HG03520 (cell line): ENCODE data around the gene ANP32E.
"Not testable (repeated sequence)": the region's sequence is repeated elsewhere in the genome, so short reads cannot be mapped to it uniquely, and the experiment has no call there.

Source experiments
- ATAC-seq: cut with Tn5 transposase; IDR thresholded peaks from one replicate; pipeline ENCODE4 v1.9.1; 2021; ENCODE audit warnings: mild to moderate bottlenecking, moderate library complexity; ENCODE audit not compliant: unreplicated experiment

The ANP32E gene

GRCh38 chr1:150257624-150258585 is 22.0 kb upstream of the ANP32E start, which contains the start of gene CA14:
Gene CA14 (plus strand): TSS chr1:150257774. CDS start chr1:150258129, 355 bp downstream.
- no peak for ATAC-seq

GRCh38 chr1:150256554-150257341 is 20.8 kb upstream of the ANP32E start:
- no peak for ATAC-seq

DNA sequence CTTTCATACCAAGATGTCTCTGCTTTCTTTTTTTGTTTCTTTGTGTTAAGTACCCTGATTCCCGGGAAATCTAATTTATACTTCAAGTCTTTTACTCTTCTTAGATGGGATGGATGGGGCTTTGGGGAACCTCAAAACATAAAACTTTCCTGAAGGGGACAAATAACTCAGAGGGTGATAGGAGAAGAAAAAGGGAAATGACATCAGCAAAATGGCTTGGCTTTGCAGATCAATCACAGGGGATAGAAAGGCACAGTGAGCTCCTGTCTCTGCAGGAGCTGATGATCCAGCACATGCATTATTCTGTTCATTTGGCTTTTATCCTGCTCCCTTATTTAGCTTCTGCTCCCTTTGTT is 20.3 kb upstream of the ANP32E start:
- ATAC-seq, result no peak

GRCh38 chr1:150249936-150250335 is 14.0 kb upstream of the ANP32E start:
- ATAC-seq, result no peak

GRCh38 chr1:150243003-150243402 is 7.1 kb upstream of the ANP32E start:
- no peak for ATAC-seq

DNA sequence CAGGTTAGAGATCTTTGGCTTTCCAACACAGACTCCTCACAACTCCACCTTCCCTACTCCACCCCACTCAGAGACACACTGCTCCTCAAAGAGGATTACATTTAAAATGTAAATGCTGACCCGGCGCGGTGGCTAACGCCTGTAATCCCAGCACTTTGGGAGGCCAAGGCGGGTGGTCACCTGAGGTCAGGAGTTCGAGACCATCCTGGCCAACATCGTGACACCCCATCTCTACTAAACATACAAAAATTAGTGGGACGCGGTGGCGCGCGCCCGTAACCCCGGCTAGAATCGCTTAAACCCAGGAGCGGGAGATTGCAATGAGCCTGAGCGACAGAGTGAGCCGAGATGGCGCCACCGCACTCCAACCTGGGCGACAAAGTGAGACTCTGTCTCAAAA is 1.8 kb upstream of the ANP32E start:
- no peak for ATAC-seq

DNA sequence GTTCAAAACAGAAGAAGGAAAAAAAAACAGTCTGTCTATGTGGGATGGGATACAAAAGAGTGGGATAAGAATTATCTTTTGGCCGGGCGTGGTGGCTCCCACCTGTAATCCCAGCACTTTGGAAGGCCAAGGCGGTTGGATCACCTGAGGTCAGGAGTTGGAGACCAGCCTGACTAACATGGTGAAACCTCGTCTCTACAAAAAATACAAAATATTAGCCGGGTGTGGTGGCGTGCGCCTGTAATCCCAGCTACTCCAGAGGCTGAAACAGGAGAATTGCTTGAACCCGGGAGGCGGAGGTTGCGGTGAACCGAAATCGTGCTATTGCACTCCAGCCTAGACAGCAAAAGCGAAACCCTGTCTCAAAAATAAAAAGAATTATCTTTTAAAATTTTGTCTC is 1.3 kb upstream of the ANP32E start:
- not testable (repeated sequence) for ATAC-seq

GRCh38 chr1:150236614-150237100 is 745 bp upstream of the ANP32E start:
- no peak for ATAC-seq

- no peak for ATAC-seq
Observed at GRCh38 chr1:150235294-150235851, 539 bp downstream of the ANP32E start.

DNA sequence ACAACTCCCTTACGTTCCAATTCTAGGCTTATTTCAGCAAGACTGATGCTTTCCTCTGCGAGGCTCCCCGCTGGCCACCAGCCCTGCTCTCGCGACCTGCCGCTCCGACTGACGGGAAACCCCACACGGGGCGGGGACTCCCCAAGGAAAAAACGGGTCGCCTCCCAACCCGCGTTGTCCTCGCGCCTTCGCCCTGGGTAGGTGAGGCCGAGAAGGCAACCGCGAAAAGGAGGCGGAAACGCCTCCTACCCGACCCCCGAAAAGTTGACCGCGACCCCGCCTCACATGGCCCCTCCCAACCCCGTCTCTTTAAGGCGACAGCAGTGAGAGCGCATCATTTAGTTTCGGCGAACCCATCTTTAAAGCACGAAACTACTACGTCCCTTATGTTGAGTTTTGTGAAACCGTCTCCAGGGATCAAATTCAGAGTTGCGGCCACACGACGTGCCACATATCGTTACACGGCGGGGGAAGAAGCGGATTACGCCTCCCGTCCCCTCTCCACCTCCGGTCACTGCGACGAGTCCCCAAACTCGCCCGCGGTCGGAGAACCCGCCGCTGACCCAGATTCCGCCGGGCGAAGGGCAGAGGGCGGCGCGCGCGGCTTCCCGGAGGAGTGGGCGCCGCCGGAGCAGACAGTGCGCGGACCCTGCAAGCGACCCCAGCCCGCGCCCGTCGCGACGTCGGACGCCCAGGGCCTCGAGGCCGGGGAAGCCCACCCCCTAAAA is 1.2 kb downstream of the ANP32E start:
- ATAC-seq, result peak; percentile 42

GRCh38 chr1:150234309-150234565 is 1.7 kb downstream of the ANP32E start:
- ATAC-seq, result no peak

DNA sequence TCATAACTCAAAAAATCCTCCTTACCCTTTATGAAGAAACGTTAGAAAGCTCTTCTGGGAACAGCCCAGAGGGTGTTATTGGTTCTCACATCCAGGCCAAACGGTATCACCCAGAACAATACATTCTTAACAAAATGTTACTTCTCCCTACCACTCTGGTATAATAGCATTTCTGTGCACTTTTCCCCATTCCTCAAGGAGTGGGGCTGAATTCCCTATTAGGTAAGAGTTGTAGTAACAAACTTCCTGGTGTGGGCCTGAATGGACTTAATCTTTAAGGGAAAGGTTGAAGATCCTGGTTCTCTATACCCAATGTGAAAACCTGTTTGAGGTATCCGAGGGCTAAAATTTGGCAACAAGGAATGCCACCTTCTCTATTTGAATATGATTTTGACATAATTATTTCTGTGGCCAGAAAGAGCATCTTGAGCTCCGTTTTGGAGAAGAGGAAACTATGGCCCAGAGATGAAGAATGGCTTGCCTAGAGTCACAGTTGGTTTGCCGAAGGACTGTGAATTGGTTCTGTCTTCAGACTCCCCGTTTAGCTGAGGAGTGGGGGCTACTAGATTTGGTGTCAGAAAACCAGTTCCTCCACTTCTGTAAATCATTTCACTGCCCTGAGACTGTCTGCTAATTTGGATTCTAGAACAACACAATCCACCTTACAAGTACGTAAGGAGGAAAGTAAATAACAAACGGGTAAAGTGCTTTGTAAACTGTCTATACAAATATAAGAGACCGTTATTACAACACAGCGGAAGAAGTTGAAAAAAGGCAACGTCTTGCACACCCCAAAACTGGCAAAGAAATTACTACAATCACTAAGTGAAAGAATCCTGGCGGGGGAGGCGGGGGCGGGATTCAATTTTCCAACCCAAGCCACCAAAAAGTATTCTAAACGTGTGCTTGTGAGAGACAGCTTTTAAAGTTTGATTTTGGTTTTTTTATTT is 2.3 kb downstream of the ANP32E start:
- no peak for ATAC-seq

- not testable (repeated sequence) for ATAC-seq
Observed at GRCh38 chr1:150232921-150233320, 3.0 kb downstream of the ANP32E start.

DNA sequence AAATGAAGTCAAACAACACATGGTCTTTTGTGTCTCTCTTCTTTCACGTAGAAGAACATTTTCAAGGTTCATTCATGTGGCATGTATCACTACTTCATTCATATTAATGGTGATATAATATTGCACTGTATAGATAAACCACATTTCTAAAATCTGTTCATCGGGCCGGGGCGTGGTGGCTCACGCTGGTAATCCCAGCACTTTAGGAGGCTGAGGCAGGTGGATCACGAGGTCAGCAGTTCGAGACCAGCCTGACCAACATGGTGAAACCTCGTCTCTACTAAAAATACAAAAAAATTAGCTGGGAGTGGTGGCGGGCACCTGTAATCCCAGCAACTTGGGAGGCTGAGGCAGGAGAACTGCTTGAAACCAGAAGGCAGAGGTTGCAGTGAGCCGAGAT is 7.7 kb downstream of the ANP32E start:
- ATAC-seq, result not testable (repeated sequence)

DNA sequence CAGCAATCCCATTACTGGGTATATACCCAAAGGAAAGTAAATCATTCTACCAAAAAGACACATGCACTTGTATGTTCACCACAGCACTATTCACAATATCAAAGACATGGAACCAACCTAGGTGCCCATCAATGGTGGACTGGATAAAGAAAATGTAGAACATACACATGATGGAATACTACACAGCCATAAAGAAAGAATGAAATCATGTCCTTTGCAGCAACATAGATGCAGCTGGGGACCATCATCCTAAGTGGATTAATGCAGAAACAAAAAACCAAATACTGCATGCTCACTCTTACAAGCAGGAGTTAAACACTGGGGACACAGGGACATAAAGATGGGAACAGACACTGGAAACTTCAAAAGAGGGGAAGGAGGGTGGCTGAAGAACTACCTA is 8.7 kb downstream of the ANP32E start:
- ATAC-seq, result no peak

DNA sequence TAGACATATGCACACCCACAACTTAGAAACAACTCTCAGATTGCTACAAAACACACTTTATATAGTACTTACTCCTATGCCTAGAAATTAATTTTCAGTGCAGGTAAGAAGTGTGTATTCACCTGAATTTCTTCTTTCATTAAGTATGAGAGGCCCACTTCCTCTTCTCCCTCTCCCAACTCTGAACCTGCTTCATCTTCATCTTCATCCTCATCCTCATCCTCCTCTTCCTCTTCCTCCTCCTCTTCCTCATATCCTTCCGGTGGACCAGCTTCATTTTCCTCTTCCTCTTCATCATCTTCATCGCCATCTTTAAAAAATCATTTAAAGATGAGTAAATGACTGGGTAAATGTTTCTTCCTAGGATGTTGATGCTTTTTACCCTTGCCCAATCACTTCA is 9.4 kb downstream of the ANP32E start:
- ATAC-seq, result no peak

GRCh38 chr1:150225546-150225945 is 10.4 kb downstream of the ANP32E start:
- ATAC-seq, result no peak

- no peak for ATAC-seq
Observed at GRCh38 chr1:150224983-150225382, 10.9 kb downstream of the ANP32E start.

DNA sequence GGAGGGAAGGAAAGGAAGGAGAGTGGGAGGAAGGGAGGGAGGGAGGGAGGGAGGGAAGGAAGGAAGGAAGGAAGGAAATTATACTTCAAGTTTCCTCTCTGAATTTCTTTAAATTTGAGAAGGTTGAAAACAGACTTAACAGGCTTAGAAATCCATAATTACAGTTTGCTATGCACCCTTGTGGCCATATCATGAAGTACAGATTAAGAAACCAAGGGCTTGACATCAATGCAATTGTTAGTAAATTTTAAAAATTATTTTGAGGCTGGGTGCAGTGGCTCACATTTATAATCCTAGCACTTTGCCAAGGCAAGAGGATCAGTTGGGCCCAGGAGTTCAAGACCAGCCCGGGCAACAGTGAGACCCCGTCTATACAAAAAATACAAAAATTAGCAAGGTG is 14.4 kb downstream of the ANP32E start:
- no peak for ATAC-seq

- ATAC-seq, result not testable (repeated sequence)
Observed at GRCh38 chr1:150215855-150216254, 20.1 kb downstream of the ANP32E start.
